ENCODE results near the gene GPR143. TPM values are rescaled to one million over a fixed set of nuclear protein-coding genes. Genes with fewer than 3 reads are reported as not detected.

The GPR143 gene
- total and polyA plus RNA-seq, 2 donors (not counting 3 experiments of a cell fraction or from before 2014, with no cell fraction given) = 9.3 to 17.7 TPM

GRCh38 chrX:9703406-9703805, 62.2 kb downstream of the GPR143 start:
- no peaks in the 10 kb centered on the region for H3K36me3 ChIP-seq (ENCODE audit: control insufficient read depth in 2 of 2, extremely low read depth in 1 of 2, insufficient read depth in 2 of 2, low read length in 2 of 2)
- no TSS peak for BruUV-seq (replicated peaks)
- FAIRE-seq (no peak), DNase-seq (ENCODE audit: low read depth, low spot score) (no peak)
- no peak overlapping the region for H3K4me3 ChIP-seq (replicated peaks in 1 of 3; ENCODE audit: insufficient read depth in 1 of 3, low read depth in 1 of 3, low read length in 3 of 3)
- ChIA-PET POLR2A (no interaction called here), CTCF (no interaction called here)
- intact Hi-C loops (cut with micrococcal nuclease) = loop anchor here (10.0 kb wide), 2 partner anchors 389 to 959 kb away; no protein-coding TSS in a partner anchor
- no peak overlapping the region for H2AFZ ChIP-seq (ENCODE audit: low read depth, low read length)
- no peak overlapping the region for H3K4me2 ChIP-seq (ENCODE audit: insufficient read depth, low read length)
- no peaks in the 10 kb centered on the region for H3K4me1 ChIP-seq (ENCODE audit: control insufficient read depth, extremely low read depth, insufficient read depth, low read length)
- no peaks in the 10 kb centered on the region for H3K27me3 ChIP-seq (ENCODE audit: control insufficient read depth in 2 of 2, insufficient read depth in 2 of 2, low read length in 2 of 2)
- no peaks in the 10 kb centered on the region for H4K20me1 ChIP-seq (replicated peaks; ENCODE audit: control insufficient read depth, extremely low read depth, insufficient read depth, low read length)
- no peak for TF ChIP-seq MYC (IDR thresholded peaks at IDR 0.05; ENCODE audit: low read depth, low read length)
- no peak for TF ChIP-seq POLR2A (IDR thresholded peaks at IDR 0.05; ENCODE audit: low read depth, low read length)
- TF ChIP-seq MAX (IDR thresholded peaks at IDR 0.05; ENCODE audit: insufficient read depth, insufficient read length) = no peak
- TF ChIP-seq JUN (IDR thresholded peaks at IDR 0.05; ENCODE audit: borderline replicate concordance, insufficient read depth, insufficient read length, low read depth) = no peak
- TF ChIP-seq EZH2 (IDR thresholded peaks at IDR 0.05; ENCODE audit: borderline replicate concordance, low read depth, low read length, severe bottlenecking) = no peak
- no peak for TF ChIP-seq POLR2AphosphoS5 (IDR thresholded peaks at IDR 0.05; ENCODE audit: insufficient read depth, low read depth, low read length)
- TF ChIP-seq FOS (IDR thresholded peaks at IDR 0.05; ENCODE audit: borderline replicate concordance, insufficient read depth, low read length) = no peak
- TF ChIP-seq GATA2 (IDR thresholded peaks at IDR 0.05; ENCODE audit: insufficient read depth, insufficient read length, low read depth, low read length) = no peak
- no peak for TF ChIP-seq CTCF (IDR thresholded peaks at IDR 0.05; ENCODE audit: extremely low read depth in 1 of 2, insufficient read depth in 1 of 2, low read depth in 1 of 2, low read length in 2 of 2)
- H3K27ac ChIP-seq (ENCODE audit: insufficient read depth, low read depth, low read length) = no peak overlapping the region
- H3K9me3 ChIP-seq (replicated peaks; ENCODE audit: control insufficient read depth, insufficient read depth, low read length) = no peaks in the 10 kb centered on the region
- no peaks in the 10 kb centered on the region for H3K9me1 ChIP-seq (replicated peaks; ENCODE audit: control insufficient read depth, extremely low read depth, insufficient read depth, low read length)
- H3K79me2 ChIP-seq (ENCODE audit: control insufficient read depth, insufficient read depth, low read length) = no peaks in the 10 kb centered on the region
- dilution Hi-C loops (cut with MboI; ENCODE audit: extremely low pct_ligation_motif_present, low sequenced_read_pairs) = no loop called here
- no peak overlapping the region for H3K9ac ChIP-seq (replicated peaks; ENCODE audit: extremely low read depth, insufficient read depth, low read length)
